Stimulated activated CD4-positive, alpha-beta T cell treated with anti-CD3 and anti-CD28 coated beads, Interleukin-4, amount 100 ng/mL, for 1 hour (primary cell): ENCODE measurements around the gene DUSP23.
A peak's percentile ranks its signal among the peaks of the same experiment; 100 is the strongest.

Experiments
- DNase-seq: peaks from one replicate; pipeline ENCODE4 v3.0.0-alpha.2; 2020

DUSP23 gene

GRCh38 chr1:159780583-159781582 is at the start of gene DUSP23:
DUSP23 (plus strand) TSS chr1:159780962; CDS start chr1:159781101, 139 bp downstream.
- DNase-seq: peak; percentile 94

GRCh38 chr1:159737238-159737916 is 43.4 kb upstream of the DUSP23 start:
- DNase-seq: no peak

GRCh38 chr1:159743651-159744410 is 36.9 kb upstream of the DUSP23 start:
- DNase-seq: no peak

GRCh38 chr1:159746666-159747065 is 34.1 kb upstream of the DUSP23 start:
- no peak for DNase-seq

- DNase-seq: no peak
Measured at GRCh38 chr1:159748370-159748769, 32.4 kb upstream of the DUSP23 start.

- no peak for DNase-seq
Measured at GRCh38 chr1:159749630-159750029, 31.1 kb upstream of the DUSP23 start.

GRCh38 chr1:159750621-159751020 is 30.1 kb upstream of the DUSP23 start:
- DNase-seq: no peak

- DNase-seq: no peak
Measured at GRCh38 chr1:159751031-159751430, 29.7 kb upstream of the DUSP23 start.

- no peak for DNase-seq
Measured at GRCh38 chr1:159752135-159752580, 28.6 kb upstream of the DUSP23 start.

GRCh38 chr1:159753386-159753785 is 27.4 kb upstream of the DUSP23 start:
- no peak for DNase-seq

- no peak for DNase-seq
Measured at GRCh38 chr1:159755451-159756007, 25.2 kb upstream of the DUSP23 start.

- DNase-seq: no peak
Measured at GRCh38 chr1:159756397-159756796, 24.4 kb upstream of the DUSP23 start.

- no peak for DNase-seq
Measured at GRCh38 chr1:159763686-159764085, 17.1 kb upstream of the DUSP23 start.

- DNase-seq: no peak
Measured at GRCh38 chr1:159765806-159766205, 15.0 kb upstream of the DUSP23 start.

GRCh38 chr1:159771127-159771895 is 9.5 kb upstream of the DUSP23 start:
- no peak for DNase-seq

- no peak for DNase-seq
Measured at GRCh38 chr1:159774465-159774864, 6.3 kb upstream of the DUSP23 start.

GRCh38 chr1:159775716-159776115 is 5.0 kb upstream of the DUSP23 start:
- DNase-seq: no peak

- DNase-seq: no peak
Measured at GRCh38 chr1:159778266-159778665, 2.5 kb upstream of the DUSP23 start.

GRCh38 chr1:159779403-159779851 is 1.3 kb upstream of the DUSP23 start:
- no peak for DNase-seq

GRCh38 chr1:159781992-159782391 is 1.2 kb downstream of the DUSP23 start:
- DNase-seq: no peak

- no peak for DNase-seq
Measured at GRCh38 chr1:159783724-159784123, 3.0 kb downstream of the DUSP23 start.

- DNase-seq: no peak
Measured at GRCh38 chr1:159786465-159786864, 5.7 kb downstream of the DUSP23 start.
